Vagina (tissue), 2 donors: ENCODE data around the gene LCOR. TPM values are rescaled to one million over a fixed set of nuclear protein-coding genes. Genes with fewer than 3 reads are reported as not detected.

Experiments
- DNase-seq, 2 donors: peaks; one replicate each; pipeline ENCODE4 v3.0.0-alpha.2; 2017; ENCODE audit errors: extremely low spot score in 2 of 2
- H3K27ac ChIP-seq: fragments of 200-600 bp; sonication (generic); one replicate; pipeline ENCODE4 v1.5.1; 2019
- H3K27me3 ChIP-seq: fragments of 200-600 bp; sonication (generic); one replicate; pipeline ENCODE4 v1.5.1; 2019
- H3K36me3 ChIP-seq, 2 donors: fragments of 200-600 bp; sonication (generic); one replicate each; pipeline ENCODE4 v1.5.1; 2017 to 2019
- H3K4me1 ChIP-seq: fragments of 200-600 bp; sonication (generic); one replicate; pipeline ENCODE4 v1.5.1; 2019
- H3K4me3 ChIP-seq, 2 donors: fragments of 200-600 bp; sonication (generic); 1 replicate in 1 of 2; 2 replicates in 1 of 2; pipeline ENCODE4 v1.5.1; 2016 to 2019
- H3K9me3 ChIP-seq: fragments of 200-600 bp; sonication (generic); one replicate; pipeline ENCODE4 v1.5.1; 2019
- CTCF ChIP-seq, 3 experiments: fragments of 450-650 bp in 2 of 3; fragments of 200-600 bp in 1 of 3; sonication (generic) in 1 of 3; IDR thresholded peaks; one replicate each; pipeline ENCODE4 v1.5.1; 2017 to 2019; ENCODE audit warnings: antibody characterized with exemption in 3 of 3, mild to moderate bottlenecking in 2 of 3, moderate library complexity in 2 of 3
- POLR2A ChIP-seq, 2 donors: fragments of 450-650 bp; IDR thresholded peaks; one replicate each; pipeline ENCODE4 v1.6.1; 2017; ENCODE audit warnings: antibody characterized with exemption in 2 of 2, mild to moderate bottlenecking in 2 of 2, moderate library complexity in 2 of 2
- POLR2AphosphoS5 ChIP-seq, 2 donors: sonication (generic); formaldehyde crosslinking; IDR thresholded peaks; one replicate each; pipeline ENCODE4 v1.9.0; 2017; ENCODE audit warnings: antibody characterized with exemption in 2 of 2, mild to moderate bottlenecking in 2 of 2, low read depth in 1 of 2; ENCODE audit not compliant: insufficient read depth in 1 of 2
- intact Hi-C: fragments of 100-400 bp; cut with DNase I; formaldehyde crosslinking; loops from one replicate; pipeline ENCODE4 v1.15.1; 2023
- total RNA-seq: library from RNA; depleted of rRNA; stranded (reverse); fragments of >200 nt; gene quantifications from one replicate; pipeline ENCODE4 v1.2.3, GENCODE V29; 2016

The LCOR gene
- total RNA-seq, 1 donor from 2014 or later = 85.2 TPM

- H3K9me3 ChIP-seq = no peaks in the 10 kb centered on the region
- no peaks in the 10 kb centered on the region for H3K4me1 ChIP-seq
- H3K4me3 ChIP-seq = no peak overlapping the region
- H3K27ac ChIP-seq = no peak overlapping the region
- TF ChIP-seq CTCF (IDR thresholded peaks at IDR 0.05) (no peak), POLR2A (IDR thresholded peaks at IDR 0.05) (no peak), POLR2AphosphoS5 (IDR thresholded peaks at IDR 0.05; ENCODE audit: insufficient read depth in 1 of 2, low read depth in 1 of 2) (no peak)
- no peak for DNase-seq
- intact Hi-C loops = no loop called here
- no peaks in the 10 kb centered on the region for H3K27me3 ChIP-seq
- peaks cover 0 to 15% of the 10 kb centered on the region in 2 donors for H3K36me3 ChIP-seq
Measured at GRCh38 chr10:96949039-96949683, 117.1 kb downstream of the LCOR start.

DNA sequence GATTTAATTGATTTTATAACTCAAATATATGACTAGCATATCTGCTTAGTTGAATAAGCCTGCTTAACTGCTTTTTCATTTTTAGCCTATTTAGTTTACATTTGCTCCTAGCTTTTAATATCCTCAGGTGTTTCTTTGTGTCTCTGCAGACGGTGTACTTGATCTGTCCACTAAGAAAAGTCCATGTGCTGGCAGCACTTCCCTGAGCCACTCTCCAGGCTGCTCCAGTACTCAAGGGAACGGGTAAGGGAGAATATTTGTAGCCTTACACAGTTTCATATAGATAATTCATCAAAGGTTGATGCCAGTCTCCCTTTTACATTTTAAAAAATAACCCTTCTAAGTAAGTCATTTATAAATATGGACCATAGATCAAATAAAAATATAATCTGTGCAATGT is 119.9 kb downstream of the LCOR start:
- intact Hi-C loops = no loop called here
- Histone ChIP-seq H3K9me3 (no peaks in the 10 kb centered on the region), H3K27ac (no peak overlapping the region), H3K27me3 (no peaks in the 10 kb centered on the region), H3K4me3 (no peak overlapping the region), H3K4me1 (no peaks in the 10 kb centered on the region), H3K36me3 (peaks cover 0 to 28% of the 10 kb centered on the region in 2 donors)
- TF ChIP-seq CTCF (IDR thresholded peaks at IDR 0.05) (no peak), POLR2A (IDR thresholded peaks at IDR 0.05) (no peak), POLR2AphosphoS5 (IDR thresholded peaks at IDR 0.05; ENCODE audit: insufficient read depth in 1 of 2, low read depth in 1 of 2) (no peak)
- no peak for DNase-seq

- TF ChIP-seq POLR2AphosphoS5 (IDR thresholded peaks at IDR 0.05; ENCODE audit: insufficient read depth in 1 of 2, low read depth in 1 of 2) (no peak), POLR2A (IDR thresholded peaks at IDR 0.05) (no peak), CTCF (IDR thresholded peaks at IDR 0.05) (no peak)
- no peak overlapping the region for H3K27ac ChIP-seq
- intact Hi-C loops = no loop called here
- DNase-seq = no peak
- H3K9me3 ChIP-seq = no peaks in the 10 kb centered on the region
- no peaks in the 10 kb centered on the region for H3K4me1 ChIP-seq
- no peaks in the 10 kb centered on the region for H3K27me3 ChIP-seq
- peaks cover 0 to 28% of the 10 kb centered on the region in 2 donors for H3K36me3 ChIP-seq
- no peak overlapping the region for H3K4me3 ChIP-seq
Measured at GRCh38 chr10:96955794-96956193, 123.7 kb downstream of the LCOR start.

- Histone ChIP-seq H3K27me3 (no peaks in the 10 kb centered on the region), H3K9me3 (no peaks in the 10 kb centered on the region), H3K4me3 (no peak overlapping the region), H3K27ac (no peak overlapping the region), H3K4me1 (no peaks in the 10 kb centered on the region), H3K36me3 (peaks cover 0 to 17% of the 10 kb centered on the region in 2 donors)
- DNase-seq = no peak
- TF ChIP-seq POLR2A (IDR thresholded peaks at IDR 0.05) = no peak
- TF ChIP-seq CTCF (IDR thresholded peaks at IDR 0.05) = no peak
- intact Hi-C loops = no loop called here
Measured at GRCh38 chr10:96958071-96958470, 126.0 kb downstream of the LCOR start.

DNA sequence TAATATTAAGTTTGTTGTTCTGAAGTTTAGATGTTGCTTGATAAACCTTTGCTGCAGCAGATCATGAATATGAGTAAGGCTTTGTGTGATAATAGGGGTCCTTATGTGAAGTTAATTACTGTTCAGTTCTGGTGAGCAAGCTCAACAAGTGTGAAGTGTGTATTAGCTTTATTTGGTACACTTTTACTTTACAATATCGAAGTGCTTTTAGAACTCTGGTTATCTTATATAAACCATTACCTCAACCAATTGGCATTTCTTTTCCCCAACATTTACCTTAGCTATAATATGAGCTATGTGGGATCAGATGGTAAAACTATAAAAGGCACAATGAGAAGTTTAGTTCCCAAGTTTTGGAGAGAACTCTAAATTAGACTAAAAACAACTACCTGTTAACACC is 127.6 kb downstream of the LCOR start:
- Histone ChIP-seq H3K9me3 (no peaks in the 10 kb centered on the region), H3K4me3 (no peak overlapping the region), H3K36me3 (peaks cover 0 to 12% of the 10 kb centered on the region in 2 donors), H3K27ac (no peak overlapping the region), H3K27me3 (no peaks in the 10 kb centered on the region), H3K4me1 (no peaks in the 10 kb centered on the region)
- intact Hi-C loops = no loop called here
- no peak for DNase-seq
- no peak for TF ChIP-seq POLR2A (IDR thresholded peaks at IDR 0.05)
- no peak for TF ChIP-seq CTCF (IDR thresholded peaks at IDR 0.05)
- no peak for TF ChIP-seq POLR2AphosphoS5 (IDR thresholded peaks at IDR 0.05; ENCODE audit: insufficient read depth in 1 of 2, low read depth in 1 of 2)
